Measurements from ENCODE around the gene HNRNPF. TPM values are rescaled to one million over a fixed set of nuclear protein-coding genes. Genes with fewer than 3 reads are reported as not detected.
"Not testable (repeated sequence)": the region's sequence is repeated elsewhere in the genome, so short reads cannot be mapped to it uniquely, and the experiment has no call there.

HNRNPF gene
- total RNA-seq, 2 donors from 2014 or later: 57.8 to 78.7 TPM

DNA sequence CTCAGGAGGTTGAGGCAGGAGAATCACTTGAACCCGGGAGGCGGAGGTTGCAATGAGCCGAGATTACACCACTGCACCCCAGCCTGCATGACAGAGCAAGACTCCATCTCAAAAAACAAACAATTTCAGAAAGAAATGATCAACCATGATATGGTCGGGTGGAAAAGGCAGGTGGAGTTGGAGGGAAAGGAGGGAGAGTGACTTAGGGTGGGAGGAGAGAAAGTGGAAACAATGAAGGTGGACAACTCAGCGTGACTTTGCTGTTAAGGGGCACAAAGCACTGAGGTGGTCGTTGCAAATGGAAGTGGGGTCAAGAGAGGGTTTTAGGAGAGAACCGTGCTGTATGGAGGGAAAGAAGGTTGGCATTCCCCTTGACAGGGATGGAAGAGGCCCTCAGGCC lies 67.5 kb downstream of the HNRNPF start:
- Histone ChIP-seq H3K36me3 (no peaks in the 10 kb centered on the region), H3K27ac (no peak overlapping the region), H3K27me3 (no peaks in the 10 kb centered on the region), H3K4me1 (no peaks in the 10 kb centered on the region), H3K4me3 (no peak overlapping the region), H3K9me3 (no peaks in the 10 kb centered on the region)
- TF ChIP-seq, protein P1, sequence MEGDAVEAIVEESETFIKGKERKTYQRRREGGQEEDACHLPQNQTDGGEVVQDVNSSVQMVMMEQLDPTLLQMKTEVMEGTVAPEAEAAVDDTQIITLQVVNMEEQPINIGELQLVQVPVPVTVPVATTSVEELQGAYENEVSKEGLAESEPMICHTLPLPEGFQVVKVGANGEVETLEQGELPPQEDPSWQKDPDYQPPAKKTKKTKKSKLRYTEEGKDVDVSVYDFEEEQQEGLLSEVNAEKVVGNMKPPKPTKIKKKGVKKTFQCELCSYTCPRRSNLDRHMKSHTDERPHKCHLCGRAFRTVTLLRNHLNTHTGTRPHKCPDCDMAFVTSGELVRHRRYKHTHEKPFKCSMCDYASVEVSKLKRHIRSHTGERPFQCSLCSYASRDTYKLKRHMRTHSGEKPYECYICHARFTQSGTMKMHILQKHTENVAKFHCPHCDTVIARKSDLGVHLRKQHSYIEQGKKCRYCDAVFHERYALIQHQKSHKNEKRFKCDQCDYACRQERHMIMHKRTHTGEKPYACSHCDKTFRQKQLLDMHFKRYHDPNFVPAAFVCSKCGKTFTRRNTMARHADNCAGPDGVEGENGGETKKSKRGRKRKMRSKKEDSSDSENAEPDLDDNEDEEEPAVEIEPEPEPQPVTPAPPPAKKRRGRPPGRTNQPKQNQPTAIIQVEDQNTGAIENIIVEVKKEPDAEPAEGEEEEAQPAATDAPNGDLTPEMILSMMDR (IDR thresholded peaks at IDR 0.05): no peak
- no peak for DNase-seq (ENCODE audit: low spot score)

DNA sequence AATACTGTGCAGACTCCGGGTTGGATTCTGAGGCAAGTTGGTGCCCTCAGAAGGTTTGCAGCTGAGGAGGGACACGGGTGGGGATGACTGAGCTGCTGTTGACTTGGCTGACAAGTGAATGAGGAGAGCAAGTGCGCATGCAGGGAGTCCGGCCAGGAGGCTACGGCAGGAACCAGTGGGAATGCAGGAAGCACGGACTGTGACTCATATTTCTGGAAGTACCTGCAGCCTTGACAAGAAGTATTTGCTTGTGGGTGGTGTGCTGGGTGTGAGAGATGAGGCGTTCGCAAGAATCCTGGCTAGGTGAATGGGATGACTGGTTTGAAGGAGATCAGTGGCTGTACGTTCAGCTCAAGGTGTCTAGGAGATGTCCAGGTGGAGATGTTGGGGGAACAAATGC lies 68.4 kb downstream of the HNRNPF start:
- no peaks in the 10 kb centered on the region for H3K9me3 ChIP-seq
- H3K27ac ChIP-seq: no peak overlapping the region
- no peaks in the 10 kb centered on the region for H3K4me1 ChIP-seq
- no peak overlapping the region for H3K4me3 ChIP-seq
- H3K36me3 ChIP-seq: no peaks in the 10 kb centered on the region
- no peaks in the 10 kb centered on the region for H3K27me3 ChIP-seq
- TF ChIP-seq, protein P1 (IDR thresholded peaks at IDR 0.05): no peak
- no peak for DNase-seq (ENCODE audit: low spot score)

DNA sequence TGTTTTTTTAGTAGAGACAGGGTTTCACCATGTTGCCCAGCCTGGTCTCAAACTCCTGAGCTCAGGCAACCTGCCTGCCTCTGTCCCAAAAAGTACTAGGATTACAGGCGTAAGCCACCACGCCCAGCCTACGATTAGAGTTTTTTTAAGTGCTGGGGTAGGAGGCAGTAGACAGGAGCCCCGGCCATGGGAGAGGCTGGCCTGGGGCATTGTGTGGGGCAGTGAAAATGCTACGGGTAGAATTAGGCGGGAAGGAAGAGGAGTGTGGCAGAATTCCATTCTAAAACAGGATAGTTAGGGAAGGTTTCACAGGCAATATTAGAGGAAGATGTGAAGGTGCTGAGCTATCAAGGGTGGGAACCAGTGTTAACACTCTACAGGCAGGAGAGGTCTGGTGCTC lies 68.9 kb downstream of the HNRNPF start:
- DNase-seq (ENCODE audit: low spot score): no peak
- H3K4me1 ChIP-seq: no peaks in the 10 kb centered on the region
- H3K27ac ChIP-seq: no peak overlapping the region
- H3K27me3 ChIP-seq: no peaks in the 10 kb centered on the region
- no peaks in the 10 kb centered on the region for H3K9me3 ChIP-seq
- H3K4me3 ChIP-seq: no peak overlapping the region
- TF ChIP-seq, protein P1 (IDR thresholded peaks at IDR 0.05): no peak
- H3K36me3 ChIP-seq: no peaks in the 10 kb centered on the region

DNA sequence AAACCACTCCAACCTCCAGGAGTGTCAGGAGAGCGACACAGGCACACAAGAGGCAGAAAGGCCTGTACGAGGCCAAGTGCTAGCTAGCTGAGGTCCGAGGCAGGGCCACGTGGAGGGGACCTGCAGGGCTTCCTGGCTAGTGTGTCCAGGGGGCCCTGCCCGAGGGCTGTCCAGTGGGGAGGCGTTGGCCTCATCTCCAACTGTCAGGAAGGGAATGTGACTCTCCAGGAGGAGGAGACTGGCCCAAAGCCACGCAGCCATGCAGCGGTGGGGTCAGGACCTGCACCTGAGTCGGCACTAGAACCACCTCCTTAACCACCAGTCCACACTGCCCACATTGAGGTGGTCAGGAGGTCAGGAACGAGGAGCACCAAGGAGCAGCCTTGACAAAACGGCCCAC lies 69.8 kb downstream of the HNRNPF start:
- Histone ChIP-seq H3K4me1 (no peaks in the 10 kb centered on the region), H3K27ac (no peak overlapping the region), H3K36me3 (no peaks in the 10 kb centered on the region), H3K27me3 (no peaks in the 10 kb centered on the region), H3K4me3 (no peak overlapping the region), H3K9me3 (no peaks in the 10 kb centered on the region)
- DNase-seq (ENCODE audit: low spot score): no peak
- TF ChIP-seq, protein P1 (IDR thresholded peaks at IDR 0.05): no peak

DNA sequence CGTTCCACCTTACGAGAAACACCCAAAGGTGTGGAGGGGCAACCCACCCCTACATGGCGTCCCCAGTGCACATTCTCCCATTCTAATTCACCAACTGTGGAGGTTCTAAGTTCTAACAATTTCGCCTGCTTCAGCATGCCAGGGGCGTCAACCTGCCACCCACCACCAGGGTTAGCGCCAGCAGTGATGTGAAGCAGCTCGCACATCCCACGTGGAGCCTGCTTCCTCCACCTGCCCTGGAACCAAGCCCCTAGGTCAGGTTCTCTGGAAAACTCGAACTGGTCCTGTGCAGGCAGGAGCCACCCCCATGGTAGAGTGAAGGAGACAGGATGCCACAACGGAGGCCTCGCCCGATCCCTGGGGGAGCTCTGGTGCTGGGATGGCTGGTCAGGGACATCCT lies 70.9 kb downstream of the HNRNPF start:
- Histone ChIP-seq H3K36me3 (no peaks in the 10 kb centered on the region), H3K27me3 (no peaks in the 10 kb centered on the region), H3K4me3 (no peak overlapping the region), H3K4me1 (no peaks in the 10 kb centered on the region), H3K9me3 (no peaks in the 10 kb centered on the region), H3K27ac (no peak overlapping the region)
- DNase-seq (ENCODE audit: low spot score): no peak
- TF ChIP-seq, protein P1 (IDR thresholded peaks at IDR 0.05): no peak

DNA sequence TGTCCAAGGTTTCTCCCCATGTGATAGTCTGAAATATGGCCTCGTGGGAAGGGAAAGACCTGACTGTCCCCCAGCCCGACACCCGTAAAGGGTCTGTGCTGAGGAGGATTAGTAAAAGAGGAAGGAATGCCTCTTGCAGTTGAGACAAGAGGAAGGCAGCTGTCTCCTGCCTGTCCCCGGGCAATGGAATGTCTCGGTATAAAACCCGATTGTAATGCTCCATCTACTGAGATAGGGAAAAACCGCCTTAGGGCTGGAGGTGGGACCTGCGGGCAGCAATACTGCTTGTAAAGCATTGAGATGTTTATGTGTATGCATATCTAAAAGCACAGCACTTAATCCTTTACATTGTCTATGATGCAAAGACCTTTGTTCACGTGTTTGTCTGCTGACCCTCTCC lies 71.5 kb downstream of the HNRNPF start:
- not testable (repeated sequence) for H3K27me3 ChIP-seq; DNase-seq (ENCODE audit: low spot score); H3K4me1 ChIP-seq; H3K9me3 ChIP-seq; H3K27ac ChIP-seq; H3K36me3 ChIP-seq; H3K4me3 ChIP-seq

All from right atrium auricular region (tissue), 2 donors.